Measurements from ENCODE around the gene GRID1.

Gene GRID1

DNA sequence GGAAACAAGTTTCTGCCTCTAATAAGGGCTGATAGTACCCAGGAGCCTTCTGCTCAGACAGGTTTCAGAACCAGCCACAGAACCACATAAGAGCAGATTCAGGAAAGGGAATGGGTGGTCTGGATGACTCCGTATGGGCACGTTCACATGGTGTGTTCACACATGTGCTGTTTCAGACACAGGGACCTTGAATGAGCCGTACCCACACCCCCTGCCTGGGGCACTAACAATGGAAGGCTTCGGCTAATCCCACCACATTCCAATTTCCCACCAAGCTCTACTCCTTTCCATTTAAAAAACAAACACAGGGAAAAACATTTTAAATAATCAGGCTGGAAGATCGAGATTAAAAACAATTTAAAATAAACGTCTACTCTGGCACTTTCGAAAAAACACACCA, 217.3 kb downstream of the GRID1 start (continued):
- TF ChIP-seq, protein P1, sequence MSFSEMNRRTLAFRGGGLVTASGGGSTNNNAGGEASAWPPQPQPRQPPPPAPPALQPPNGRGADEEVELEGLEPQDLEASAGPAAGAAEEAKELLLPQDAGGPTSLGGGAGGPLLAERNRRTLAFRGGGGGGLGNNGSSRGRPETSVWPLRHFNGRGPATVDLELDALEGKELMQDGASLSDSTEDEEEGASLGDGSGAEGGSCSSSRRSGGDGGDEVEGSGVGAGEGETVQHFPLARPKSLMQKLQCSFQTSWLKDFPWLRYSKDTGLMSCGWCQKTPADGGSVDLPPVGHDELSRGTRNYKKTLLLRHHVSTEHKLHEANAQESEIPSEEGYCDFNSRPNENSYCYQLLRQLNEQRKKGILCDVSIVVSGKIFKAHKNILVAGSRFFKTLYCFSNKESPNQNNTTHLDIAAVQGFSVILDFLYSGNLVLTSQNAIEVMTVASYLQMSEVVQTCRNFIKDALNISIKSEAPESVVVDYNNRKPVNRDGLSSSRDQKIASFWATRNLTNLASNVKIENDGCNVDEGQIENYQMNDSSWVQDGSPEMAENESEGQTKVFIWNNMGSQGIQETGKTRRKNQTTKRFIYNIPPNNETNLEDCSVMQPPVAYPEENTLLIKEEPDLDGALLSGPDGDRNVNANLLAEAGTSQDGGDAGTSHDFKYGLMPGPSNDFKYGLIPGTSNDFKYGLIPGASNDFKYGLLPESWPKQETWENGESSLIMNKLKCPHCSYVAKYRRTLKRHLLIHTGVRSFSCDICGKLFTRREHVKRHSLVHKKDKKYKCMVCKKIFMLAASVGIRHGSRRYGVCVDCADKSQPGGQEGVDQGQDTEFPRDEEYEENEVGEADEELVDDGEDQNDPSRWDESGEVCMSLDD (tag by site-specific recombination; IDR thresholded peaks at IDR 0.05): no peak
- TF ChIP-seq ZNF184 (tag by site-specific recombination; IDR thresholded peaks at IDR 0.05): no peak
- no peak for TF ChIP-seq ZFP69B (tag by site-specific recombination; IDR thresholded peaks at IDR 0.05)
- no peak for TF ChIP-seq ZNF324 (tag by site-specific recombination; IDR thresholded peaks at IDR 0.05)
- TF ChIP-seq ZBTB44 (tag by site-specific recombination; IDR thresholded peaks at IDR 0.05): no peak

DNA sequence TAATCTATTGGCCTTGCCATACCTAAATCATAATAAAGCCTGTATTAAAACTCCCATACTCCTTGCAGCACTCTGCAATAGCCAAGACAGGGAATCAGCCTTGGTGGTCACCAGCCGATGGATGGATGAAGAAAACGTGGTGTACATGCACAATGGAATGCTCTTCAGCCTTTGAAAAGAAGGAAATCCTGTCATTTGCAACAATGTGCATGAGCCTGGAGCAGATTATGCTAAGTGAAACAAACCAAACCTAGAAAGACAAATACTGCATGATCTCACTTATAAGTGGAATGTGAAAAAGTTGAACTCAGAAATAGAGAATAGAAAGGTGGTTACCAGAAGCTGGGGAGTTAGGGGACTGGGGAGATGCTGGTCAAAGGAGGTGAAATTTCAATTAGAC, 218.5 kb downstream of the GRID1 start:
- CTCF ChIA-PET: no interaction called here
- Histone ChIP-seq H3K9me3 (ENCODE audit: control insufficient read depth, insufficient read depth, low read depth, low read length) (no peaks in the 10 kb centered on the region), H3K27ac (ENCODE audit: extremely low read depth, low read depth, low read length) (no peak overlapping the region), H3K36me3 (ENCODE audit: control insufficient read depth in 2 of 2, insufficient read depth in 1 of 2, low read length in 2 of 2) (no peaks in the 10 kb centered on the region), H3K4me1 (ENCODE audit: control insufficient read depth, insufficient read depth, low read length) (no peaks in the 10 kb centered on the region), H3K4me3 (ENCODE audit: low read depth, low read length) (no peak overlapping the region)
- POLR2A ChIA-PET: no interaction called here
- TF ChIP-seq REPIN1 (tag by site-specific recombination; IDR thresholded peaks at IDR 0.05; ENCODE audit: low read depth): no peak
- no peak for TF ChIP-seq OSR2 (tag by site-specific recombination; IDR thresholded peaks at IDR 0.05)
- TF ChIP-seq ZNF707 (tag by site-specific recombination; IDR thresholded peaks at IDR 0.05): no peak
- no peak for TF ChIP-seq ZNF658 (tag by site-specific recombination; IDR thresholded peaks at IDR 0.05)
- no peak for TF ChIP-seq ZNF792 (tag by site-specific recombination; IDR thresholded peaks at IDR 0.05)
- TF ChIP-seq ZFP41 (tag by site-specific recombination; IDR thresholded peaks at IDR 0.05; ENCODE audit: borderline replicate concordance): no peak
- no peak for TF ChIP-seq ZNF530 (tag by site-specific recombination; IDR thresholded peaks at IDR 0.05; ENCODE audit: low read depth)
- TF ChIP-seq HOXD13 (CRISPR knock-in tag; IDR thresholded peaks at IDR 0.05; ENCODE audit: borderline replicate concordance): no peak
- no peak for TF ChIP-seq ZNF202 (tag by site-specific recombination; IDR thresholded peaks at IDR 0.05; ENCODE audit: borderline replicate concordance)
- TF ChIP-seq ZSCAN23 (tag by site-specific recombination; IDR thresholded peaks at IDR 0.05): no peak
- no peak for TF ChIP-seq ZBTB48 (tag by site-specific recombination; IDR thresholded peaks at IDR 0.05)
- no peak for TF ChIP-seq ZNF514 (tag by site-specific recombination; IDR thresholded peaks at IDR 0.05)
- no peak for TF ChIP-seq GLIS1 (tag by site-specific recombination; IDR thresholded peaks at IDR 0.05)
- TF ChIP-seq ZNF404 (tag by site-specific recombination; IDR thresholded peaks at IDR 0.05): no peak
- TF ChIP-seq OVOL3 (tag by site-specific recombination; IDR thresholded peaks at IDR 0.05): no peak
- no peak for TF ChIP-seq BCL11A (tag by site-specific recombination; IDR thresholded peaks at IDR 0.05; ENCODE audit: low read depth)

DNA sequence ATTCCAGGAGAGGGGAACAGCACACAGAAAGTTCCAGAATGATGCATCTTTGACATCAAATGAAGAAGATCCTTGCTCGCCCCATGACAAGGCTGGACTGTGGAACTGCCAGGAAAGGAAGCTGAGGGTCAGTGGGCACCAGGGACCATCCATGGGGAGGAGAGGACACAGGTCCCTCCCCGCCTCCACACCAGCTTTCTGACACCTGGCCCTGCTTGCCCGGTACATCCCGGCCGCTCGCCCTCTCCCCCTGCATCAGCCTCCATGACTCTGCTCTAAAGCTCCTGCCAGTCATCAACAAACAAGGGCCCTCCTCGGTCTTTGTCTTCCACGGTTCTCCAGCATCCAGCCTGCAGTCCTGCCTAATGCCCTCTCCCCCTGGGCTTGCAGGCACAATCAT, 222.3 kb downstream of the GRID1 start:
- ChIA-PET POLR2A (no interaction called here), CTCF (no interaction called here)
- Histone ChIP-seq H3K4me1 (ENCODE audit: control insufficient read depth, insufficient read depth, low read length) (no peaks in the 10 kb centered on the region), H3K9me3 (ENCODE audit: control insufficient read depth, insufficient read depth, low read depth, low read length) (no peaks in the 10 kb centered on the region), H3K36me3 (ENCODE audit: control insufficient read depth in 2 of 2, insufficient read depth in 1 of 2, low read length in 2 of 2) (no peaks in the 10 kb centered on the region), H3K27ac (ENCODE audit: extremely low read depth, low read depth, low read length) (no peak overlapping the region), H3K4me3 (ENCODE audit: low read depth, low read length) (no peak overlapping the region)
- TF ChIP-seq SALL2 (tag by site-specific recombination; IDR thresholded peaks at IDR 0.05; ENCODE audit: borderline replicate concordance): no peak
- TF ChIP-seq ZNF521 (tag by site-specific recombination; IDR thresholded peaks at IDR 0.05): no peak
- no peak for TF ChIP-seq ZNF473 (tag by site-specific recombination; IDR thresholded peaks at IDR 0.05)
- TF ChIP-seq ZNF335 (tag by site-specific recombination; conservative IDR thresholded peaks at IDR 0.05): no peak
- TF ChIP-seq SP2 (tag by site-specific recombination; IDR thresholded peaks at IDR 0.05): no peak
- TF ChIP-seq GLIS2 (tag by site-specific recombination; IDR thresholded peaks at IDR 0.05): no peak
- TF ChIP-seq PRDM6 (tag by site-specific recombination; IDR thresholded peaks at IDR 0.05): no peak
- TF ChIP-seq ZNF596 (tag by site-specific recombination; IDR thresholded peaks at IDR 0.05): no peak
- TF ChIP-seq ZNF416 (tag by site-specific recombination; IDR thresholded peaks at IDR 0.05): no peak
- TF ChIP-seq ZNF16 (tag by site-specific recombination; IDR thresholded peaks at IDR 0.05; ENCODE audit: low read depth): no peak
- TF ChIP-seq ZNF747 (tag by site-specific recombination; IDR thresholded peaks at IDR 0.05): no peak
- no peak for TF ChIP-seq ZNF654 (tag by site-specific recombination; IDR thresholded peaks at IDR 0.05; ENCODE audit: low read depth)
